Fibroblast of the aortic adventitia (primary cell): ENCODE results near the gene DNAJC5. TPM values are rescaled to one million over a fixed set of nuclear protein-coding genes. Genes with fewer than 3 reads are reported as not detected.

ENCODE experiments used
- DNase-seq: peaks from one replicate; pipeline ENCODE4 v3.0.0-alpha.2; 2010; ENCODE audit warnings: low read depth
- H3K4me3 ChIP-seq: 2 replicates; pipeline ENCODE4 v1.5.1; 2011; ENCODE audit warnings: low read depth, mild to moderate bottlenecking, control low read depth, low read length, moderate library complexity
- total RNA-seq: library from RNA; depleted of rRNA; stranded (reverse); fragments of >200 nt; gene quantifications from 2 replicates; pipeline ENCODE4 v1.2.3, GENCODE V29; 2012; ENCODE audit warnings: low replicate concordance
- TF ChIP-seq, protein P1 (sequence below): IDR thresholded peaks from 2 replicates; pipeline ENCODE4 v1.5.1; 2011; ENCODE audit warnings: mild to moderate bottlenecking, low read length, control low read depth, inconsistent platforms; ENCODE audit not compliant: insufficient read depth

The DNAJC5 gene
- total RNA-seq, 1 donor, result 33.9 TPM

DNA sequence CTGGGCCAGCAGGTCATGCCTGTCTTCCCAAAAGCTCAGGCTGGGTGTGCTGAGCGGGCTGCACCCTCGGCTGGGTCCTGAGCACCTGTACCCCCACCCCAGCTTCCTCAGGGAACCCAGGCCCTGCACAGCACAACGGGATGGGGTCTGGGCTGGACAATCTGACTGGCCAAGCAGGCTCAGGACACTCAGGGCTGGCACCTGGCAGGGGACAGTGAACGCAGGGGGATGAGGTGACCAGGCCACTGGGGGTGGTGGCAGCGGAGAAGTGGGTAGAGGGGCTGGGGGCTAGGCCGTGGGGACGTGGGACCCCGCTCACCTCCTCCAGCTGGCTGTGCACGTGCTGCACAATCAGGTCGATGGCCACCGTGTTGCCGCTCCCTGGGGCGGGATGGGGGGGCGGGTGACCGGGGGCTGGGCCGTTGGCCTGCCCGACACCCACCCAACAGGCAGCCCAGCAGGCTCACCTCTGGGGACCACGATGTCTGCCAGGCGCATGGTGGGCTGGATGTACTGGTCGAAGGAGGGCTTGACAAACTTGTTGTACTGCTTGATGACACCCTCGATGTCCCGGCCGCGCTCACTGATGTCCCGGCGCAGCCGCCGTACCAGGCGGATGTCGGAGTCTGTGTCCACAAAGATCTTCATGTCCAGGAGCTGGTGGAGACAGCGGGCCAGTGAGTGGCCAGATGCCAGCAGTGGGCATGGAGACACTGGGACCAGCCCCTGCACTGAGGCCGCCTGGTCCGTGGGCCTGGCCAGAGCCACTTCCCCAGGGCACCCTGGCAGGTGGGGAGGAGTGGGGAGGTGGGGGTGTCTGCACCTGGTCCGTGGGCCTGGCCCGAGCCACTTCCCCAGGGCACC lies 49.4 kb downstream of the DNAJC5 start:
- TF ChIP-seq, protein P1, sequence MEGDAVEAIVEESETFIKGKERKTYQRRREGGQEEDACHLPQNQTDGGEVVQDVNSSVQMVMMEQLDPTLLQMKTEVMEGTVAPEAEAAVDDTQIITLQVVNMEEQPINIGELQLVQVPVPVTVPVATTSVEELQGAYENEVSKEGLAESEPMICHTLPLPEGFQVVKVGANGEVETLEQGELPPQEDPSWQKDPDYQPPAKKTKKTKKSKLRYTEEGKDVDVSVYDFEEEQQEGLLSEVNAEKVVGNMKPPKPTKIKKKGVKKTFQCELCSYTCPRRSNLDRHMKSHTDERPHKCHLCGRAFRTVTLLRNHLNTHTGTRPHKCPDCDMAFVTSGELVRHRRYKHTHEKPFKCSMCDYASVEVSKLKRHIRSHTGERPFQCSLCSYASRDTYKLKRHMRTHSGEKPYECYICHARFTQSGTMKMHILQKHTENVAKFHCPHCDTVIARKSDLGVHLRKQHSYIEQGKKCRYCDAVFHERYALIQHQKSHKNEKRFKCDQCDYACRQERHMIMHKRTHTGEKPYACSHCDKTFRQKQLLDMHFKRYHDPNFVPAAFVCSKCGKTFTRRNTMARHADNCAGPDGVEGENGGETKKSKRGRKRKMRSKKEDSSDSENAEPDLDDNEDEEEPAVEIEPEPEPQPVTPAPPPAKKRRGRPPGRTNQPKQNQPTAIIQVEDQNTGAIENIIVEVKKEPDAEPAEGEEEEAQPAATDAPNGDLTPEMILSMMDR, result no peak
- DNase-seq, result no peak
- no peak overlapping the region for H3K4me3 ChIP-seq

- TF ChIP-seq, protein P1, result no peak
- H3K4me3 ChIP-seq, result no peak overlapping the region
- no peak for DNase-seq
Measured at GRCh38 chr20:63945031-63945658, 50.2 kb downstream of the DNAJC5 start.

DNA sequence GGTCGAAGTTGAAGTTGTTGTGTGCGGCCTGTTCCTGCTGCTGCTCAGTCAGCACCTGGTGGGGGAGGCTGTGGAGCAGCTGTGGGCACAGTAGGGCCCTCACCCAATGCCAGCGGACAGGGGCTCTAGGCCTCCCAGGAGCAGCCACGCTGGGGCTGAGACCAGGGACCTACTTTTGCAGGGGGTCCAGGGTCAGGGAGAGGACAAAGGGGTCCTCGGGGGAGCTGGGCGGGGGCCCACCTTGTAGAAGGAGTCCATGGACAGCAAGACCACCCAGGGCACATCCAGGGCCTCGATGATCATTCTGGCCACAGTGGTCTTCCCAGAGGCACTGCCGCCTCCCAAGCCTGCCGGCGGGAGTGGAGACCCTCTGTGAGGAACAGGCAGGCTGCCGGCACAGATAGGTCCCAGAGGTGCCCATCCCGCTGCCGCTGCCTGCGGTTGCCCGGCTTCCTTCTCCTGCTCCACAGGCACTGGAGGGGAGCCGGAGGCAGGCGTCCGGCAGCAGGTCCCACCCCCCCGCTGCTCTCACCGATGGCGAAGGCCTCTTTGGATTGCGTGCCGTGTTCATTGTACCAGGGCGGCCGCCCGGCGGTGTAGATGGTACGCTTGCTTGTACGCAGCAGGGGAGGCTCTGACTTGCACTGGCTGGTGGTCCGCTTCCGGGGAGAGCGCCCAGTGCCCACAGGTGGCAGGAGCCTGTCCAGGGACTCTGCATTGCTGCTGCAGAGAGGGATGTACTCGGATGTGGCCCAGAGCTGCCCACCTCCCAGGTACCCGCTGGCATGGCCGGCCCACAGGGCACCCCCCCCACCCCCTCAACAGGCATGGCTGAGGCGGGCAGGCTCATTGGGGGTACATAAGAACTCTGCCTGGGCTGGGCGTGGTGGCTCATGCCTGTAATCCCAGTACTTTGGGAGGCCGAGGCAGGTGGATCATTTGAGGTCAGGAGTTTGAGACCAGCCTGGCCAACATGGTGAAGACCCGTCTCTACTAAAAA lies 51.3 kb downstream of the DNAJC5 start:
- no peak for DNase-seq
- TF ChIP-seq, protein P1, result no peak
- H3K4me3 ChIP-seq, result no peak overlapping the region

GRCh38 chr20:63946986-63947637 lies 52.2 kb downstream of the DNAJC5 start:
- TF ChIP-seq, protein P1, result no peak

DNA sequence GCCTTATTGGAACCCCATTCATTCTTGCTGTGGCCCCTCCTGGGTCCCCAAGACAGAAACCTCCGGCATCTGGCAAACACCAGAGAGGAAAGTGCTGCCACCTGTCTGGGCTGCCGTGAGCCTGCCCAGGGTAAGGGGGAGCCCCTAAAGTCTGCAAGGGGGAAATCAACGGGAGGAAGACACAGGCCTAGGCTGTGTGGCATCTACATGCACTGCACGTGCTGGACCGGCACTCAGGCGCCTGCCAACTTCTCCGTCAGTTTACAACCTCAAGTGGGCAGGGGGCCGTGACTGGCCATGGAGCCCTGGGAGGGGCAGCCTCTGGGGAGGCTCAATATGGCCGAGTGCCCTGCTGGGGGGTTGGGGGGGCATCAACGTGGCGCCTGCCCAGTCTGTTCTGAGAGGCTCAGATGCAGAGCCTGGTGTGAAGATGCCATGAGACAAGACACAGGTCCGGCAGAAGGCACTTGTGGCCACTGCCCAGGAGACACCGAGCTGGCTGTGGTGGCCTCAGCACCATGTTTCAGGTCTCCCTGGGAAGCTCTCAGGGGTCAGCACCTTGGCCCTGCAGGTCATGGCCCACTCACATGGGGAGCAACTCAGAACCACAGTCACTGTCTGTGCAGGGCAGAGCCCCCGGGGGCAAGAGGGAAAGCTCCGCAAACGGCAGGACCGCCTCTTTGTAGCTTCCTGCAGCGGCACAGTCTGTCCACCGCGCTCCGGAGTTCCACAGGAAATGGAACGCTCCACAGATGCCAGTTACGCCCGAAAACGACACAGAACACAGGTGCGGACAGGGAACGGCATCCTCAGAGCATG lies 52.9 kb downstream of the DNAJC5 start:
- no peak for DNase-seq
- TF ChIP-seq, protein P1, result no peak

More at GRCh38 chr20:63946986-63947637, 52.2 kb downstream of the DNAJC5 start:
- no peak overlapping the region for H3K4me3 ChIP-seq
- DNase-seq, result no peak

More for the DNA sequence above, 52.9 kb downstream of the DNAJC5 start:
- no peak overlapping the region for H3K4me3 ChIP-seq
